Measurements from ENCODE around the gene DIP2A. TPM values are rescaled to one million over a fixed set of nuclear protein-coding genes. Genes with fewer than 3 reads are reported as not detected.

The DIP2A gene
- polyA plus RNA-seq, 1 donor from 2014 or later = 45.0 TPM

DNA sequence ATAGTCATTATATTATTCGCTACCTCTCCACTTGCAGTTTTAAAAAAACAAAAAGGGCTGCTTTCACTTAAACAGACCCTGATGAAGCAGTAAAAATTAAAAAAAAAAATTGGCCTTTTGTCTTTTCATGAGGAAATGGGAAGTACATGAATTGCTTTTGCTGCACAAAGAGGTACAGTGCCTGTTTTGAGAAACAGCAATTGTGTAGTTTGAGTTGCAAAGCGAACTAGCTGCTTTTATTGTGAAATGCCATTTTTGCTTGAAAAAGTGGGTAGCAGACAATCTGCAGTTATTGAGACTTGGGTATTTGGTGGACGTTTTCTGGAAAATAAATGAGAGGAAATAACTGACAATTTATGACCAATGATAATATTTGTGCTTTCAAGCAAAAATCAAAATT is 7.0 kb downstream of the DIP2A start:
- Histone ChIP-seq H3K4me3 (ENCODE audit: low read length) (no peak overlapping the region), H3K36me3 (ENCODE audit: insufficient read depth, low read length) (no peaks in the 10 kb centered on the region), H2AFZ (ENCODE audit: low read depth, low read length) (no peak overlapping the region), H3K79me2 (replicated peaks; ENCODE audit: insufficient read depth, low read length) (peaks cover 13% of the 10 kb centered on the region), H3K27ac (ENCODE audit: low read length) (no peak overlapping the region), H3K9me3 (ENCODE audit: low read length) (no peaks in the 10 kb centered on the region), H3K9ac (ENCODE audit: low read length) (no peak overlapping the region), H3K9me2 (ENCODE audit: insufficient read depth, low read length) (no peaks in the 10 kb centered on the region), H4K20me1 (ENCODE audit: insufficient read depth) (no peaks in the 10 kb centered on the region), H3K4me2 (ENCODE audit: low read length) (no peak overlapping the region), H3F3A (ENCODE audit: insufficient read depth, low read length, poor library complexity, severe bottlenecking) (no peaks in the 10 kb centered on the region), H3K27me3 (ENCODE audit: insufficient read depth, low read depth, low read length) (no peaks in the 10 kb centered on the region)
- no peak for TF ChIP-seq MXI1 (conservative IDR thresholded peaks at IDR 0.05; ENCODE audit: poor library complexity, severe bottlenecking)
- TF ChIP-seq POLR2AphosphoS5 (IDR thresholded peaks at IDR 0.05) = no peak
- TF ChIP-seq, protein P1, sequence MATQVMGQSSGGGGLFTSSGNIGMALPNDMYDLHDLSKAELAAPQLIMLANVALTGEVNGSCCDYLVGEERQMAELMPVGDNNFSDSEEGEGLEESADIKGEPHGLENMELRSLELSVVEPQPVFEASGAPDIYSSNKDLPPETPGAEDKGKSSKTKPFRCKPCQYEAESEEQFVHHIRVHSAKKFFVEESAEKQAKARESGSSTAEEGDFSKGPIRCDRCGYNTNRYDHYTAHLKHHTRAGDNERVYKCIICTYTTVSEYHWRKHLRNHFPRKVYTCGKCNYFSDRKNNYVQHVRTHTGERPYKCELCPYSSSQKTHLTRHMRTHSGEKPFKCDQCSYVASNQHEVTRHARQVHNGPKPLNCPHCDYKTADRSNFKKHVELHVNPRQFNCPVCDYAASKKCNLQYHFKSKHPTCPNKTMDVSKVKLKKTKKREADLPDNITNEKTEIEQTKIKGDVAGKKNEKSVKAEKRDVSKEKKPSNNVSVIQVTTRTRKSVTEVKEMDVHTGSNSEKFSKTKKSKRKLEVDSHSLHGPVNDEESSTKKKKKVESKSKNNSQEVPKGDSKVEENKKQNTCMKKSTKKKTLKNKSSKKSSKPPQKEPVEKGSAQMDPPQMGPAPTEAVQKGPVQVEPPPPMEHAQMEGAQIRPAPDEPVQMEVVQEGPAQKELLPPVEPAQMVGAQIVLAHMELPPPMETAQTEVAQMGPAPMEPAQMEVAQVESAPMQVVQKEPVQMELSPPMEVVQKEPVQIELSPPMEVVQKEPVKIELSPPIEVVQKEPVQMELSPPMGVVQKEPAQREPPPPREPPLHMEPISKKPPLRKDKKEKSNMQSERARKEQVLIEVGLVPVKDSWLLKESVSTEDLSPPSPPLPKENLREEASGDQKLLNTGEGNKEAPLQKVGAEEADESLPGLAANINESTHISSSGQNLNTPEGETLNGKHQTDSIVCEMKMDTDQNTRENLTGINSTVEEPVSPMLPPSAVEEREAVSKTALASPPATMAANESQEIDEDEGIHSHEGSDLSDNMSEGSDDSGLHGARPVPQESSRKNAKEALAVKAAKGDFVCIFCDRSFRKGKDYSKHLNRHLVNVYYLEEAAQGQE (IDR thresholded peaks at IDR 0.05; ENCODE audit: borderline replicate concordance) = no peak
- TF ChIP-seq SMC3 (conservative IDR thresholded peaks at IDR 0.05; ENCODE audit: poor library complexity) = no peak
- TF ChIP-seq RAD21 (conservative IDR thresholded peaks at IDR 0.05) = no peak
- TF ChIP-seq EZH2 (IDR thresholded peaks at IDR 0.05; ENCODE audit: borderline replicate concordance, insufficient read depth, low read length, poor library complexity, severe bottlenecking) = no peak
- no peak for TF ChIP-seq EP300 (conservative IDR thresholded peaks at IDR 0.05; ENCODE audit: poor library complexity, severe bottlenecking)
- TF ChIP-seq, protein P2, sequence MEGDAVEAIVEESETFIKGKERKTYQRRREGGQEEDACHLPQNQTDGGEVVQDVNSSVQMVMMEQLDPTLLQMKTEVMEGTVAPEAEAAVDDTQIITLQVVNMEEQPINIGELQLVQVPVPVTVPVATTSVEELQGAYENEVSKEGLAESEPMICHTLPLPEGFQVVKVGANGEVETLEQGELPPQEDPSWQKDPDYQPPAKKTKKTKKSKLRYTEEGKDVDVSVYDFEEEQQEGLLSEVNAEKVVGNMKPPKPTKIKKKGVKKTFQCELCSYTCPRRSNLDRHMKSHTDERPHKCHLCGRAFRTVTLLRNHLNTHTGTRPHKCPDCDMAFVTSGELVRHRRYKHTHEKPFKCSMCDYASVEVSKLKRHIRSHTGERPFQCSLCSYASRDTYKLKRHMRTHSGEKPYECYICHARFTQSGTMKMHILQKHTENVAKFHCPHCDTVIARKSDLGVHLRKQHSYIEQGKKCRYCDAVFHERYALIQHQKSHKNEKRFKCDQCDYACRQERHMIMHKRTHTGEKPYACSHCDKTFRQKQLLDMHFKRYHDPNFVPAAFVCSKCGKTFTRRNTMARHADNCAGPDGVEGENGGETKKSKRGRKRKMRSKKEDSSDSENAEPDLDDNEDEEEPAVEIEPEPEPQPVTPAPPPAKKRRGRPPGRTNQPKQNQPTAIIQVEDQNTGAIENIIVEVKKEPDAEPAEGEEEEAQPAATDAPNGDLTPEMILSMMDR (IDR thresholded peaks at IDR 0.05; ENCODE audit: poor library complexity, severe bottlenecking) = no peak
- TF ChIP-seq TAF1 (IDR thresholded peaks at IDR 0.05; ENCODE audit: low read depth) = no peak

DNA sequence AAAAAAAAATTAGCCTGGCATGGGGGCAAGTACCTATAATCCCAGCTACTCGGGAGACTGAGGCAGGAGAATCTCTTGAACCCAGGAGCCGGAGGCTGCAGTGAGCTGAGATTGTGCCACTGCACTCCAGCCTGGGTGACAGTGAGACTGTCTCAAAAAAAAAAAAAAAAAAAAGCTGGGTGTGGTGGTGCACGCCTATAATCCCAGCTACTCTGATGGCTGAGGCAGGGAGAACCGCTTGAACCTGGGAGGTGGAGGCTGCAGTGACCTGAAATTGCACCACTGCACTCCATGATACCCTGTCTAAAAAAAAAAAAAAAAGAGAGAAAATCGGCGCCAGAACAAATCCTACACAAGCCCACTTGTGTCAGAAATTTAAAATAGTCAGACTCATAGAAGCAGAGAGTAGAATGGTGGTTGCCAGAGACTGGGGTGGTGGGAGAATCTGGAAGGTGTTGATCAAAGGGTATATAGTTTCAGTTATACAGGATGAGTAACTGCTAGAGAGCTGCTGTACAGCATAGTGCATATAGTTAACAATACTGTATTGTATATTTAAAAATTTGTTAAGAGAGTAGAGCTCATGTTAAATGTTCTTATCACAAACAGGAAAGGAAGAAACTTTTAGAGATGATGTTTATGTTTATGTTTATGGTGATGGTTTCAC is 9.6 kb downstream of the DIP2A start:
- TF ChIP-seq, protein P2 (IDR thresholded peaks at IDR 0.05; ENCODE audit: poor library complexity, severe bottlenecking) = no peak
- TF ChIP-seq RAD21 (conservative IDR thresholded peaks at IDR 0.05) (no peak), SMC3 (conservative IDR thresholded peaks at IDR 0.05; ENCODE audit: poor library complexity) (no peak), POLR2AphosphoS5 (IDR thresholded peaks at IDR 0.05) (no peak), EP300 (conservative IDR thresholded peaks at IDR 0.05; ENCODE audit: poor library complexity, severe bottlenecking) (no peak), TAF1 (IDR thresholded peaks at IDR 0.05; ENCODE audit: low read depth) (no peak), MXI1 (conservative IDR thresholded peaks at IDR 0.05; ENCODE audit: poor library complexity, severe bottlenecking) (no peak)
- TF ChIP-seq, protein P1 (IDR thresholded peaks at IDR 0.05; ENCODE audit: borderline replicate concordance) = no peak
- H3K27ac ChIP-seq (ENCODE audit: low read length) = no peak overlapping the region
- peaks cover 3% of the 10 kb centered on the region for H3K79me2 ChIP-seq (replicated peaks; ENCODE audit: insufficient read depth, low read length)

More for the DNA sequence above, 9.6 kb downstream of the DIP2A start:
- Histone ChIP-seq H3K9me3 (ENCODE audit: low read length) (no peaks in the 10 kb centered on the region), H3K4me3 (ENCODE audit: low read length) (no peak overlapping the region), H3F3A (ENCODE audit: insufficient read depth, low read length, poor library complexity, severe bottlenecking) (no peaks in the 10 kb centered on the region), H3K9me2 (ENCODE audit: insufficient read depth, low read length) (no peaks in the 10 kb centered on the region), H3K27me3 (ENCODE audit: insufficient read depth, low read depth, low read length) (no peaks in the 10 kb centered on the region), H3K36me3 (ENCODE audit: insufficient read depth, low read length) (no peaks in the 10 kb centered on the region), H4K20me1 (ENCODE audit: insufficient read depth) (no peaks in the 10 kb centered on the region), H3K4me2 (ENCODE audit: low read length) (no peak overlapping the region), H2AFZ (ENCODE audit: low read depth, low read length) (no peak overlapping the region), H3K9ac (ENCODE audit: low read length) (no peak overlapping the region)
